Measurements from ENCODE around the gene BRMS1. TPM values are rescaled to one million over a fixed set of nuclear protein-coding genes. Genes with fewer than 3 reads are reported as not detected.

Gene BRMS1
- total RNA-seq, 1 donor from 2014 or later, result 56.9 TPM

GRCh38 chr11:66339162-66339675 lies 5.7 kb downstream of the BRMS1 start:
- no peak for DNase-seq
- Mint-ChIP-seq H3K4me3 (no peak overlapping the region), H3K4me1 (peaks cover 37% of the 10 kb centered on the region), H3K27me3 (peaks cover 6% of the 10 kb centered on the region), H3K9me3 (no peaks in the 10 kb centered on the region), H3K36me3 (ENCODE audit: low read depth) (peaks cover 59% of the 10 kb centered on the region), H3K27ac (no peak overlapping the region)
- POLR2A ChIA-PET, result interaction anchor here (0.6 kb wide), 1 partner anchor 23 kb away, joined by 3 read pairs; the partner anchor contains the start of gene CD248
- CTCF ChIA-PET, result interaction anchor here (0.9 kb wide), 1 partner anchor 28 kb away, joined by 3 read pairs; no protein-coding TSS in a partner anchor
- ATAC-seq (ENCODE audit: low read depth), result no peak
- TF ChIP-seq CTCF (IDR thresholded peaks at IDR 0.05), result no peak
- intact Hi-C loops (cut with micrococcal nuclease), result no loop called here

DNA sequence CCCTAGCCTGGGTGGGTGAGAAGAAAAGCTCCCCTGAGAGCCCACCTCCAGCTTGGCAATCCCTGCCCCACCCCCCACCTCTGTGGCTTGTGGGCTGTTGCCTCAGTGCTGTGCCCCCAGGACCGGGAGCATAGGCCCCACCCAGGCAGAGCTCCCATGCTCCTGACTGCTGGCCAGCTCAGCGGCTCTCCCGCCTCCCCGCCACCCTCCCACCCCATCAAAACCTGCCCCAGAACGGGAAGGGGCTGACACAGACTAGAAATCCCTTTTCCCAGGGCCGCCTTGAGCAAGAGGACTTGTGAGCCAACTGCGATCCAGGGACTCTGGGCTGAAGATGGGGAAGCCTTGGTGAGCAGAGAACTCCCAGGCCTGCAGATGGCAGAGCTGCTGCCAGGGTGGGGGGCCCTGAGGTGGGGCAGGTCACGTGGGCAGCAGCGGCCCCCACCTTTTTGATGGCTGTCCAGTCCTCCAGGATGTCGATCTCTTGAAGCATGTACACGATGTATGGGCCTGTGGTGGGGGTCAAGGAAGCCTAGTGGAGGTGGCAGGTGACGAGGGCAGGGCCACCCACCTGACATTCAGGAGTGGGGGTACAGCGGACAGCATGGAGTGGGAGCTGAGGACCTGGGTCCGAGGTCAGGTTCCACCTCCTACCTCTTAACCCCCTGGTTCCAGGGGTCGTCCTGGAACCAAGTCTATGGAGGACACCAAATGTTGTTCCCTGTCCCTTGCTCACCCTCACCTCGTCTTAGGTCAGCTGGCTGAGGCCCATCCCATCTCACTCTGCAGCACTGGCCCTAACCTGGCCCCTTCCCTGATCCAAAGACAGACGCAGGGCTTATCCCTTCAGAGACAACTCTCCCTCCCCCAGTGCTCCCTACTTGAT lies 6.4 kb downstream of the BRMS1 start:
- Mint-ChIP-seq H3K4me3 (no peak overlapping the region), H3K27ac (no peak overlapping the region), H3K27me3 (peaks cover 6% of the 10 kb centered on the region), H3K9me3 (no peaks in the 10 kb centered on the region), H3K36me3 (ENCODE audit: low read depth) (peaks cover 57% of the 10 kb centered on the region), H3K4me1 (peaks cover 30% of the 10 kb centered on the region)
- intact Hi-C loops (cut with micrococcal nuclease), result no loop called here
- DNase-seq (no peak), ATAC-seq (ENCODE audit: low read depth) (no peak)
- POLR2A ChIA-PET, result interaction anchor here (0.6 to 1.3 kb wide), 3 partner anchors 22 to 450 kb away, joined by 3 to 4 read pairs (median 3); partner anchors contain the start of gene CD248
- TF ChIP-seq CTCF (IDR thresholded peaks at IDR 0.05), result no peak
- CTCF ChIA-PET, result interaction anchor here (1.1 kb wide), 1 partner anchor 52 kb away, joined by 3 read pairs; no protein-coding TSS in a partner anchor

DNA sequence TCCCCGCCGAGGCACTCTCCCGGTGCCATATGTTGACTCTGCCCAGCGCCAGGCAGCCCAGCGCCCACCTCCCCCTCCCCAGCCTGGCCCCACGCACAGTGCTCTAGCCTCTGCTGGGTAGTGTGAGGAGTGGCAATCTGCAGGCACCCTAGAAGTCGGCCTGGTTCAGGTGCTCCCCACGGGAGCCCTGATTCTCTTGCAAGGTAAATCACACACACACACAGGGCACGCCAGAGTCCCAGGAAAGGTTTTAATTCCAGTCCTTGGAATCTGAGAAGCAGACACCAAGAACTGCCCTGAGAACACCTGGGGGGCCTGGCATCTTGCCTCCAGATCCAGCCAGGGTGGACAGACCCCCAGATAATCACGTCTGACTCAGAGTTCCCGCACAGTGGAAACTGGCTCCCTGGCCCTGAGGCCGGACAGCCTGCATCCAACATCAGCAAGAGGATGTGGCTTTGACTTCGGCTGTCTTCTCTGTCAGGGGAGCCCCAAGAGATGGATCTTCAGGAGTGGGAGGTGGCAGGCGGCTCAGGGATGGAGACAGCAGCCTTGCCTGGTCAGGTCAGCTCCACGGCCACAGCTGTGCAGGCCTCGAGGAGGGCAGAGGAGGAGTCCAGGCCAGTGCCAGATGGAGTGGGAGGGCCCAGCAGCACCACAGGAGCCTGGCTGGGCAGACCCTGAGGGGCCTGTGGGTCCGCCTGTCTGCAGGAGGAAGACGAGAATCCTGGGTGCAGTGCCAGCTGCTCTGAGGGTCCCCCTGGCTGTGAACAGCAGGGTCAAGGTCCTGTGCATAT lies 7.6 kb downstream of the BRMS1 start:
- H3K4me1 Mint-ChIP-seq, result peaks cover 22% of the 10 kb centered on the region
- peak overlapping the region; percentile 50 for H3K27ac Mint-ChIP-seq
- no peaks in the 10 kb centered on the region for H3K9me3 Mint-ChIP-seq
- peaks cover 6% of the 10 kb centered on the region for H3K27me3 Mint-ChIP-seq
- ChIA-PET POLR2A (interaction anchor here (1.3 kb wide), 1 partner anchor 25 kb away, joined by 3 read pairs; no protein-coding TSS in a partner anchor), CTCF (interaction anchor here (1.1 to 2.4 kb wide), 2 partner anchors 25 to 53 kb away, joined by 3 to 11 read pairs; no protein-coding TSS in a partner anchor)
- H3K4me3 Mint-ChIP-seq, result no peak overlapping the region
- ATAC-seq (ENCODE audit: low read depth) (no peak), DNase-seq (no peak)
- peaks cover 46% of the 10 kb centered on the region for H3K36me3 Mint-ChIP-seq (ENCODE audit: low read depth)
- intact Hi-C loops (cut with micrococcal nuclease), result no loop called here
- no peak for TF ChIP-seq CTCF (IDR thresholded peaks at IDR 0.05)

- H3K9me3 Mint-ChIP-seq, result no peaks in the 10 kb centered on the region
- peaks cover 22% of the 10 kb centered on the region for H3K4me1 Mint-ChIP-seq
- peak within 1 kb of the TSS; percentile 78 for H3K4me3 Mint-ChIP-seq
- peaks cover 38% of the 10 kb centered on the region for H3K36me3 Mint-ChIP-seq (ENCODE audit: low read depth)
- TF ChIP-seq CTCF (IDR thresholded peaks at IDR 0.05), result no peak
- intact Hi-C loops (cut with micrococcal nuclease), result no loop called here
- no peak for DNase-seq
- ChIA-PET CTCF (interaction anchor here (2.4 kb wide), 1 partner anchor 25 kb away, joined by 11 read pairs; no protein-coding TSS in a partner anchor), POLR2A (interaction anchor here (1.8 kb wide), 2 partner anchors 19 to 24 kb away, joined by 5 to 9 read pairs; no protein-coding TSS in a partner anchor)
- H3K27me3 Mint-ChIP-seq, result peaks cover 6% of the 10 kb centered on the region
- peak within 1 kb of the TSS; percentile 50 for H3K27ac Mint-ChIP-seq
- peak; percentile 78 for ATAC-seq (ENCODE audit: low read depth)
Observed at GRCh38 chr11:66336234-66337102, 8.4 kb downstream of the BRMS1 start, which contains the start of gene RIN1. RIN1 (minus strand) TSS chr11:66336434; CDS start chr11:66336402, 32 bp downstream.
